Renal cortex interstitium (tissue), 15 donors: Measurements from ENCODE around the gene ANKRD24. TPM values are rescaled to one million over a fixed set of nuclear protein-coding genes. Genes with fewer than 3 reads are reported as not detected.
"Not testable (repeated sequence)": the region's sequence is repeated elsewhere in the genome, so short reads cannot be mapped to it uniquely, and the experiment has no call there.

Experiments used
- DNase-seq, 11 donors: peaks; one replicate each; pipeline ENCODE4 v3.0.0-alpha.2; 2013; ENCODE audit warnings: low read depth in 9 of 11, low spot score in 4 of 11; ENCODE audit errors: extremely low read depth in 1 of 11
- long read RNA-seq, 16 experiments: transcript quantifications; one replicate each; lab custom pipeline, GENCODE V29; 2026
- polyA plus RNA-seq, 3 donors: library from polyadenylated mRNA; unstranded; fragments of 120-200 nt; gene quantifications; one replicate each; pipeline ENCODE4 v1.2.1, GENCODE V29; 2013; ENCODE audit not compliant: insufficient read length in 3 of 3

ANKRD24 gene
- 1 to 10 TPM in 2 of 3 donors, under 1 TPM in 1; 0.79 to 2.3 (median 1.1) TPM for polyA plus RNA-seq
- long read RNA-seq, donor 1 = 0 reads
- long read RNA-seq, donor 2 = 0 reads
- long read RNA-seq, donor 3 = 0 reads
- long read RNA-seq, donor 4 = 0 reads
- long read RNA-seq, donor 5 = 0 reads
- long read RNA-seq, donor 6 = 0 reads
- long read RNA-seq, donor 7 = 0 reads
- long read RNA-seq, donor 8 = 0 reads
- long read RNA-seq, donor 9 = 0 reads
- long read RNA-seq, donor 10 = 0 reads
- long read RNA-seq, donor 11 = 0 reads
- long read RNA-seq, donor 12 = 0 reads
- long read RNA-seq, donor 13 = 0 reads
- long read RNA-seq, donor 14 = 0 reads
- long read RNA-seq, donor 15 = 0 reads
- long read RNA-seq, donor 16 = 0 reads

DNA sequence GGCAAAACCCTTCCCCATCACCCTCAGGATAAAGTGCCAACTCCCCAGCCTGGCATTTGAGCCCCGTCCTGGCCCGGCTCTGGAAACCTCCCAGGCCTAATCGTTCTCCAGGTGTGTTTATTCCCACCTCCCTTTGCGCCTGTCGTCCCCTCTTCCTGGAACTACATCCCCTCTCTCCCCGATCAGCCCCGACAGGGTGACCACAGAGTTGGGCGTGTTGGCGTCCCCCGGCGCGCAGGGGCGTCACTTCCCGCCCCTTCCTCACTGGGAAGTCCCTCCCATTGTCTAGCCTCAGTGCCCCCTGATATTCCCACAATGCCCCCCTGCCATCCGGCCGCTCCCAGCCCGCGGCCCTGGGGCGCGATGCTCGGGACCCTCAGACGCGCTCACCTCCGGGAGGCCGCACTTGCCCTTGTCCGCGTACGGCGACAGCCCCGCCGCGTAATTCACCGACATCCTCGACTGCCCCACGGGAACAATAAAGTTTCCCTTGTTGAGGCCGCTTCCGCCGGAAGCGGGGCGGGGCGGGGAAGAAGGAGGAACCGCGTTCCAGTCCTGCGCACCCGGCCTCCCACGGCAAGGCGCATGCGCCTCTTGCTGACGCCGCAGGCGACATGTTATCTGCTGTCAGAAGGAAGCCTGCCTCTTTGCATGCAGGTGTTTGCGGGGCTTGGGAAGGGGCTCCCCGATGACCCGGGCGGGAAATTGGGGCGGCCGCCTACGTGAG lies at the start of gene ANKRD24, which contains the start of gene SIRT6:
ANKRD24 (plus strand) TSS at position 606 of the 727 bp plus-strand sequence. CDS start 3,737 bp downstream, outside the sequence.
SIRT6 (minus strand) TSS at position 480 of the 727 bp plus-strand sequence; CDS start at position 456, 24 bp downstream.
- peak; percentile 83 to 95 (median 91) for DNase-seq

DNA sequence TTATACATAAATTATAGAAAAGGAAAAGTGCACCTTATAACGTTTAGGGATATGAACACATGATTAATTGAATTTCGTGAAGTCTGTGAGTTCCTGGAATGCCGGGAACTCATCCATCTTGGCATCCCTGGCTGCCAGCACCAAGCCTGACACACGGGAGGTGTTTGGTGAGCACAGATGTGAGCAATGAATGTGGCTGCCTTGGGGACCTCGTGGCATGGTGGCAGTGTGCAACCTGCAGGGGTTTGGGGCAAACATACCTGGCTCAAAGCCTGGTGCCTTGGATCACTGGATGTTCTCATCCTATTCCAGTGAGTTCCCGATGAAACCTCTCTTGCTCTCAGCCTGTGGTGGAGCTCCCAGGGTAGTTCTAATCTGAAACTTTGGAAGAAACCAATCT lies 48.1 kb upstream of the ANKRD24 start:
- DNase-seq = no peak

DNA sequence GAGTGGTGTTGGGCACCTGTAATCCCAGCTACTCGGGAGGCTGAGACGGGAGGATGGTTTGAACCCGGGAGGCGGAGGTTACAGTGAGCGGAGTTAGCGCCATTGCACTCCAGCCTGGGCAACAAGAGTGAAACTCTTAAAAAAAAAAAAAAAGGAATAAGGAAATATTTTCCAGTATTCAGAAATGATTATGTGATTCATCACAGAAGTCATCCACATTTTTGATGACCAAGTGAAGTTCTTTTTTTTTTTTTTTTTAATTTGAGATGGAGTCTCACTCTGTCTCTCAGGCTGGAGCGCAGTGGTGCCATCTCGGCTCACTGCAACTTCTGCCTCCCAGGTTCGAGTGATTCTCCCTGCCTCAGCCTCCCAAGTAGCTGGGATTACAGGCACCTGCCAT lies 47.1 kb upstream of the ANKRD24 start:
- not testable (repeated sequence) for DNase-seq

DNA sequence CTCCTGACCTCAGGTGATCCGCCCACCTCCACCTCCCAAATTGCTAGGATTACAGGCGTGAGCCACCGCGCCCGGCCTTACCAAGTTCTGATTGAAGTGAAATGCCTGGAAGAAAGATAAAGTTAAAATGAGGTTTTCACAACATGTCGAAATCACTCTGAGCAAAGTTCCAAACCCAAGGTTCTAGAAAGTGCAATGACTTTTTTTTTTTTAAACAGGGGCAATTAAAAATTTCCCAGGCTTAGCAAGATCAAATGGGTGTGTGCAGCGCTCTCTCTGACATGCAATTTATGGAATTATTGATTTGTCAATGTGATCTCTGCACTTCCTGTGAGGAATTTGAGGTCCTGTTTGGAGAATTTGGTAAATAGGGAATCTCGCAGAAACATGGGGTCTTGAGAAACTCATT lies 45.8 kb upstream of the ANKRD24 start:
- no peak for DNase-seq

DNA sequence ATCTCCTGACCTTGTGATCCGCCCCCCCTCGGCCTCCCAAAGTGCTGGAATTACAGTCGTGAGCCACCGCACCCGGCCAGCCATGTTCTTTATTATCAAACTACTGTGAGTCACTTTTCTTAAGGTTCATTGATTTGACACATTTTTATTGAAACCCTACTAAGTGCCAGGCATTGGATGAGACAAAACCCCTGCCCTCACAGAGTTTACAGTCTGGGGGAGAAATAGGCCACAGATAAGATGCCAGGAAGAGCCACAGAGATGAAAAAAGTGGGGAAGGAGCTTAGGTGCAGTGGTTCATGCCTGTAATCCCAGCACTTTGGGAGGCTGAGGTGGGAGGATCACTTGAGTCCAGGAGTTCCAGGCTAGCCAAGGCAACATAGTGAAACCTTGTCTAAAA lies 44.0 kb upstream of the ANKRD24 start:
- no peak for DNase-seq

DNA sequence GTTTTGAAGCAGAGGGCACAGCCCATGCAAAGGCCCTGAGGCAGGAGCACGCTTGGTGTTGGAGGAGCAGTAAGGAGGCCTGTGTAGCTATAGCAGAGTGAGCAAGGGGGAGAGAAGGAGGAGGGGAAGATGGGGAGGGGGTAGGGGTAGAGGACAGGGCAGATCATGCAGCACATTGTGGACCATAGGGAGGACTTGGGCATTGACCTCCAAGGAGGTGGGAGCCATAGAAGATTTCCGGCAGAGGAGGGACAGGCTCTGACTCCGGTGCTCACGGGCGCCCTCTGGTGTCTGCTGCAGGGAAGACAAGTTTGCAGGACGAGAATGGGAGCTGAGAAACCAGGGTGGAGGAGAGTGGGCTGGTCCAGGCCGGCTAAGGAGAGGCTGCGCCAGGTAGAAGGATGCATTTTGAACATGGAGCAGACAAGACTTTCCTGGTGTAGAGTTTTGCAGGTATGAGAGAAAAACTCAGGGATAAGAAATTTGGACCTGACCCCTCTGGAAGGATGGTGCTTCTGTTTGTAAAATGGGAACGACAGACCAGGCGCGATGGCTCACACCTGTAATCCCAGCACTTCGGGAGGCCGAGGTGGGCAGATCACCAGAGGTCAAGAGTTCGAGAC lies 42.8 kb upstream of the ANKRD24 start:
- peak in 2 of 11 donors; percentile 26 to 32 for DNase-seq

DNA sequence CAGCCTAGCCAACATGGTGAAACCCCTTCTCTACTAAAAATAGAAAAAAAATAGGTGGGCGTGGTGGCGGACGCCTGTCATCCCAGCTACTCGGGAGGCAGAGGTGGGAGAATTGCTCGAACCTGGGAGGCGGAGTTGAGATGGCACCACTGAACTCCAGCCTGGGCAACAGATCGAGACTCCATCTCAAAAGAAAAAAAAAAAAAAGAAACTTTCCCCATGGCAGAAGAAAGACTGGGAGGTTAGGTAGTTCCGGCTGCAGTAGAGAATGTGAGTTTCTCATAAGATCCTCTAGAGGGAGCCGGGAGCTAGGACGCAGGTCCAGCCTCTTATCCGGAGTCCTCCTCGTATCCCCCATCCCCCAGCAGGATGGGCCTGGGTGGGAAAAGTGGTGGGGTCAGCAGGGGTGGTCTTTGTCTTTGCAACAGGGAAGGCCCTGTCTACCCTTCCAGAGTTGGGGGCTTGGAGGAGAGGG lies 42.2 kb upstream of the ANKRD24 start:
- peak in 2 of 11 donors; percentile 19 to 34 for DNase-seq

DNA sequence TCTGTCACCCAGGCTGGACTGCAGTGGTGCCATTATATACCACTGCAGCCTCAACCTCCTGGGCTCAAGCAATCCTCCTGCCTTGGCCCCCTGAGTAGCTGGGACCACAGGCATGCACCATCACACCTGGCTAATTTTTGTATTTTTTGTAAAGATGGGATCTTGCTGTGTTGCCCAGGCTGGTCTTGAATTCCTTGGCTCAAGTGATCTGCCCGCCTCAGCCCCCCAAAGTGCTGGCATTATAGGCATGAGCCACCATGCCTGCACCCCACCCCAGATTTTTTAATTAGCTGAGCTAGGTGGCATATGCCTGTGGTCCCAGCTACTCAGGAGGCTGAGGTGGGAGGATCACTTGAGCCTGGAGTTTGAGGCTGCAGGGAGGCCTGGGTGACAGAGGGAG lies 39.6 kb upstream of the ANKRD24 start:
- not testable (repeated sequence) for DNase-seq

DNA sequence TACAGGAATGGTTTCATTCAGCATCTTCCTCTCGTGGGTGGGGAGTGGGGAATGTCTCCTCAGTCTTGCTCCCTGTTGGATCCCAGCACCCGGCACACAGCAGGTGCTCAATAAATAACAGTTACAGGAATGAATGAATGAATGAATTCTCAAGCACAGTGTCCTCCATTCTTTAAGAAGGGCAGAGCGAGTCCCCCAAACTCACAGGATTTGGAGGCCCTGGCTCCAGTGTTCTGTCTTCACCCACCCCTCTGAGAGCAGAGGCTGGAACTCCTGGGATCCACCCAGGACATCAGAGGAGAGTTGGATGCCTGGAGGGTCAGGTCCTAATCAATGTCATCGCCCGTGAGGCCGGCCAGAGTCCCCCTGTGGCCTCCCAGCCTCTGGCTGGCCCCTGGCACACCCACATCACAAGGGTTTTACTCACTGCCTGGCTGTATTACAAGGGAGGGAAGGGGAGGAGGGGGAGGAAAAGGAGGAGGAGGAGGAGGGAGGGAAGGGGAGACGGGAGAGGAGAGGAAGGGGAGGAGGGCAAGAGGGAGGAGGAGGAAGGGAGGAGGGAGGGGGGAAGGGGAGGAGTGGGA lies 37.7 kb upstream of the ANKRD24 start:
- no peak for DNase-seq

DNA sequence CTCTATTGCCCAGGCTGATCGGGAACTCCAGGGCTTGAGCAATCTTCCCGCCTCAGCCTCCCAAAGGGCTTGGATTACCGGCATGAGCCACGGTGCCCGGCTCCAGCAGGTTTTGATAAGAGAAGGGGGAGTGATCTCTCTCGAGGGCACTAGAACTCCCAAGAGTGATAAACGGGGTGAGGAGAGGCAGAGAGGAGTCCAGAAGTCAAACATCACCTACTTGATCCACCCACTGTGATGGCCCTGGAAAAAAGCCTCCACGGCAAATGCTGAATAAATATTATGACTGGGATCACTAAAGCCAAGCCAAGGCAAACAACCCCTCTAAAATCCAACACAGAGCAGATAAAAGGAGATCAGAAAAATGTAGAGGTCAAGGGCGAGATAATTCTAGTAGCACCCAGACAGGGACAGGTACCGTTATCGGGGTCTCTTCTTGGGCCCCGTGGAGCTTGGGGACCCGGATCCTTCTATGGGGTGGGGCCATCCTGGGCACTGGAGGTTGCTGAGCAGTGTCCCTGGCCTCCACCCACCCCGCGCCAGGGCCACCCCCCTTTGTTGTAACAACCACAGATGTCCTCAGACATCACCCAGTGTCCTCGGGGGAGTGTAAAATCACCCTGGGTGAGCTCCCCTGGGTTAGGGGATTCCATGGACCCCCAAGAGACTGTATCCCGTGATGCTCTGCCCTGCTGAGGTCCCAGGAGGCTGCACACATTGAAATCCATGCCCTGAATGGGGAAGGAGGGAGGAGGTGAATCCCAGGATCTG lies 32.8 kb upstream of the ANKRD24 start:
- no peak for DNase-seq

DNA sequence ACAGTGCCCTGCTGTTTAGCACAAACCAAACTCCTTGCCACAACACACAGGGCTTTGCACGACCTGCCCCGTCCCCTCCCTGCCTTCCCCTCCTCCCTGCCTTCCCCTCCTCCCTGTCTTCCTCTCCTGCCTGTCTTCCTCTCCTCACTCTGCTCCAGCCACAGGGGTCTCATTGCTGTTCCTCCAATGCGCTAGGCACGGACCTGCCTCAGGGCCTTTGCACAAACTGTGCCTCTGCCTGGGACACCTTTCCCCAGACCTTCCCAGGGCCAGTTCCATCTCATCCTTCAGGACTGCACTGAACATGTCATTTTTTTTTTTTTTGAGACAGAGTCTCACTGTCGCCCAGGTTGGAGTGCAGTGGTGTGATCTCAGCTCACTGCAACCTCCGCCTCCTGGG lies 30.9 kb upstream of the ANKRD24 start:
- no peak for DNase-seq

DNA sequence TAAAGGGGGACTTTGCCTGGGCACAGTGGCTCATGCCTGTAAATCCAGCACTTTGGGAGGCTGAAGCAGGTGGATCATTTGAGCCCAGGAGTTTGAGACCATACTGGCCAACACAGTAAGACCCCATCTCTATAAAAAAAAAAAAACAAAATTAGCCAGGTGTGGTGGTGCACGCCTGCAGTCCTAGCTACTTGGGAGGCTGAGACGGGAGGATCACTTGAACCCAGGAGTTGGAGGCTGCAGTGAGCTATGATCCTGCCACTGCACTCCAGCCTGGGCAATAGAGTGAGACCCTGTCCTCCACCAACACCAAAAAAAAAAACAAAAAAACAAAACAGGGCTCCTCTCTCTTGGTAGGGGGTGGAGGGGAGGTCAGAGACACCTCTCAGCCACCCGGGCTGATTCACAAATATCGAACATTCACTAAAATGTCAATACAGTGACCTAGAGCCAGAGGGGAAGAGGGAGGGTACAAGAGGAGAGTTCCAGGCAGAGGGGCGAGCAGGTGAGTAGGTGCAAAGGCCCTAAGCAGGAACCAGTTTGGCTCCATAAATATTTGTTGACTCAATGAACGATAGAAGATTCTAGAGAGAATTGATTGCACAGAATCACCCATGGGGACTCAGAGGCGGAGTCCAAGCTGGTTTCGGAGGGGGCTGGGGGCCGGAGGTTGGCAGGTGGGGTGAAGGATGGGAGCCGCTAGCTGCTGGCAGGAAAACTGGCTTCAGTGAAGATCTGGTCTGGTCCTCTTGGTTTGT lies 30.1 kb upstream of the ANKRD24 start:
- no peak for DNase-seq

DNA sequence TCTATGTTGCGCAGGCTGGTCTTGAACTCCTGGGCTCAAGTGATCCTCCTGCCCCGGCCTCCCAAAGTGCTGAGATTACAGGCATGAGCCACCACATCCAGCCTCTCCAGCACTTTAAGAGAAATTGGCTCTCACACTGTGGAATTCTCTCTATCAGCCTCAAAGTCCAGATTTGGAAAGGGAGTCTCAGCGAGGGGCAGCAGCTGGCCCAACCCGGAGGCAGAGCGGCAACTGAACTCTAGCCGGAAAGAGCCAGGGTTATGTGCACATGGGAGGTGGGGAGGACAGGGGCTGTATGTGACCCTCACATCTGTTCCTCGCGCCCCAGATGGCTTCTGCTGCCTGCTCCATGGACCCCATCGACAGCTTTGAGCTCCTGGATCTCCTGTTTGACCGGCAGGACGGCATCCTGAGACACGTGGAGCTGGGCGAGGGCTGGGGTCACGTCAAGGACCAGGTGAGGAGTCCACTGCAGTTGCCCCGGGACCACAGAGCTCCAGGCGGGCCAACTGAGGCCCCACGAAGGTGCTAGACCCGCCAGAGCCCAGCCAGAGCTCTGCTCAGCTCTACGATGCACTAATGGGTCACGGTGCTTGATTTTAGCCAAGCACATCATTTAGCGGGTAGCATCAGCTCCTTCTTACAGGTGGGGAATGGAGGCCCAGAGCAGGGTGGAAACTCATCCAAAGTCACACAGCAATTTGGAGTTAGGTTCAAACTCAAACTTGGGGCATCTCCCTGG lies 27.7 kb upstream of the ANKRD24 start:
- no peak for DNase-seq

DNA sequence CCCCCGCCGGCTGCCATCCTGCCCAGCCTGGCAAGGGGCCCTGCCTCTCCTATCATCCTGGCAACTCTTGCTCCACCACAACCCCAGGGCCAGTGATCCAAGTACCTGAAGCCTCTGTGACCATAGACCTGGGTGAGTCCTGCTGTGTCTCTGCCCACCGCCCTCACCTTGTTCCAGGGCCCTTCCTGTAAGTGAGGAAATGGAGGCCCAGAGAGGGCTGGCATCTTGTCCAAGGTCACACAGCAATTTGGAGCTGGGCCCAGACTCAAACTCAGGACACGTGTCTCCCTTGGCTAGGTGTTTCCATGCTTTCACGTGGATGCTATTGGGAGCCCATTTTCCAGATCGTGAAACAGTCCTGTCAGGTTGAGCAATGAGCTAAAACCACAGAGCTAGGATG lies 25.3 kb upstream of the ANKRD24 start:
- no peak for DNase-seq

DNA sequence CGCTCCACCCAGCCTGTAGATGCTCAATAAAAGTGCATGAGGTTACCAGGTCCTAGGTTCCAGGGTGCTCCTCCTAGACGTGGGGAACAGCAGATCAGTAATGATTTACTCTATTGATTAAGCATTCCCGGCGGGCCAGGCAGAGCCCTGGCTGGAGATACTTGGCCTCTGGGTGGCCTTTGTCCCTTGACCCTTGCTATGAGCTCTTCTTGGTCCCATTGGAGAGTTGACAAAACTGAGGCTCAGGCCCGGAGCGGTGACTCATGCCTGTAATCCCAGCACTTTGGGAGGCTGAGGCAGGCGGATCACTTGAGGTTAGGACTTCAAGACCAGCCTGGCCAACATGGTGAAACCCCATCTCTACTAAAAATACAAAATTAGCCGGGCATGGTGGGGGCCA lies 24.5 kb upstream of the ANKRD24 start:
- DNase-seq = not testable (repeated sequence)

DNA sequence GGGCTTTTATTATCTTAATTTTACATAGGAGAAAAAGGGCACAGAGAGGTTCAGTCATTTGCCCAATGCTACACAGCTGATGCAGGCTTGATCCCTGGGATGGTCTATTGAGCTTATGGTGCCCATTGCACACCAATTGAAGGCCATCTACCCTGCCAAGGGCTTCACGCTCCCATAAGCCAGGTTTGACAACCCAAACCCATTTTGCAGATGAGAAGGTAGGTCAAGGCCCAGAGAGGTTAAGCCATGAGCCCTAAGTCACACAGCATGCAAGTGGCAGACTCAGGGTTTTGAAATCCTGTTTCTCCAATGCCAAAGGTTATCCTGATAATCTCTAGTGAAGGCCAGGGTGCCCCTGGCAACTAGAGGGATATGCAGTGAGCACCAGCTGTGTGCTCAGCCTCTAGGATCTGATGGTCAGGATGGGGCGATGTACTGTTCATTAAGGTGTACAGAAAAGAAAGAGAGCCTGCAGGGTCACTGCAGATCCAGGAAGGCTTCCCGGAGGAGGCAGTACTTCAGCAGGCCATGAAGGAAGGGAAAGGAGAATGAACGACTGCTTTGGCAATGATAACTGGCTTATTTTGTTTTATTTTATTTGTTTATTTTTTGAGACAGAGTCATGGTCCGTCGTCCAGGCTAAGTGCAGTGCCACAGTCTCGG lies 20.9 kb upstream of the ANKRD24 start:
- no peak for DNase-seq

DNA sequence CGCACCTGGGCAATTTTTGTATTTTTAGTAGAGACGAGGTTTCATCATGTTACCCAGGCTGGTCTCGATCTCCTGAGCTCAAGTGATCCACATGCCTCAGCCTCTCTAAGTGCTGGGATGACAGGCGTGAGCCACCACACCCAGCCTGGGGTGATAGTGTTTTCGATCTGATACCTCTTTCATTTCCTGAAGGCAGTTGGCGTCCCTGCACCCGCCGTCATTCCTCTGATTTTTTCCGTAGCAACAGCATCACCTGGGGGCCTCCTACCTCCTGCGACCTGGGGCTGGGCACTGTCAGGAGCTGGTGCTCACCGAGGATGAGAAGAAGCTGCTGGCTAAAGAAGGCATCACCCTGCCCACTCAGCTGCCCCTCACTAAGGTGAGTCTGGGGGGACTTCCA lies 18.2 kb upstream of the ANKRD24 start:
- DNase-seq = no peak
